CD4-positive, alpha-beta T cell (primary cell): ENCODE results near the gene MBOAT1. TPM values are rescaled to one million over a fixed set of nuclear protein-coding genes. Genes with fewer than 3 reads are reported as not detected.

Source experiments
- ATAC-seq: fragments of 200-7000 bp; cut with Tn5 transposase; one replicate; pipeline ENCODE4 v1.10.0; 2022; ENCODE audit warnings: mild to moderate bottlenecking; ENCODE audit not compliant: poor library complexity
- CTCF ChIA-PET: fragments of 350-600 bp; sonication (Branson Sonifier 250); formaldehyde crosslinking; loops from one replicate; lab custom pipeline; 2021; ENCODE audit warnings: antibody characterized with exemption, inconsistent platforms; lab: Charles Lee
- POLR2A ChIA-PET: fragments of 350-600 bp; sonication (Branson Sonifier 250); formaldehyde crosslinking; loops from one replicate; lab custom pipeline; 2021; ENCODE audit warnings: antibody characterized with exemption, inconsistent platforms; lab: Charles Lee
- DNase-seq, 14 experiments: peaks; one replicate each; pipeline ENCODE4 v3.0.0-alpha.2; 2013 to 2020; ENCODE audit warnings: mixed read lengths in 2 of 14
- H3K27ac ChIP-seq, 2 donors: one replicate each; pipeline versions ENCODE4 v1.5.1 to v1.7.0; 2013; ENCODE audit warnings: low read length in 2 of 2, low read depth in 1 of 2, mild to moderate bottlenecking in 1 of 2
- H3K27me3 ChIP-seq, 2 experiments: 1 replicate in 1 of 2; 2 replicates in 1 of 2; pipeline versions ENCODE4 v1.6.1 to v1.7.0; 2013; ENCODE audit warnings: low read length in 2 of 2, control low read depth in 1 of 2, mild to moderate bottlenecking in 1 of 2, moderate library complexity in 1 of 2; ENCODE audit not compliant: insufficient read depth in 2 of 2, control insufficient read depth in 1 of 2
- H3K36me3 ChIP-seq: one replicate; pipeline ENCODE4 v1.6.1; 2013; ENCODE audit warnings: low read length, control low read depth; ENCODE audit not compliant: insufficient read depth
- H3K4me1 ChIP-seq: one replicate; pipeline ENCODE4 v1.6.1; 2013; ENCODE audit warnings: low read length, control low read depth; ENCODE audit not compliant: insufficient read depth
- H3K4me3 ChIP-seq: one replicate; pipeline ENCODE4 v1.5.1; 2013; ENCODE audit warnings: mild to moderate bottlenecking, low read length, moderate library complexity
- H3K9me3 ChIP-seq, 2 experiments: 1 replicate in 1 of 2; 2 replicates in 1 of 2; pipeline versions ENCODE4 v1.6.1 to v1.7.0; 2013; ENCODE audit warnings: low read length in 2 of 2, mild to moderate bottlenecking in 2 of 2, control low read depth in 1 of 2, moderate library complexity in 1 of 2; ENCODE audit not compliant: control insufficient read depth in 1 of 2, insufficient read depth in 1 of 2
- H3K27ac Mint-ChIP-seq: one replicate; pipeline ENCODE4 v1.8.0; 2020; ENCODE audit warnings: mixed read lengths
- H3K27me3 Mint-ChIP-seq: one replicate; pipeline ENCODE4 v1.8.0; 2021; ENCODE audit warnings: mixed read lengths
- H3K36me3 Mint-ChIP-seq: one replicate; pipeline ENCODE4 v1.8.0; 2021; ENCODE audit warnings: low read depth, mixed read lengths
- H3K4me1 Mint-ChIP-seq: one replicate; pipeline ENCODE4 v1.8.0; 2021; ENCODE audit warnings: low read depth, mixed read lengths
- H3K4me3 Mint-ChIP-seq: one replicate; pipeline ENCODE4 v1.8.0; 2020; ENCODE audit warnings: mild to moderate bottlenecking, mixed read lengths
- H3K9me3 Mint-ChIP-seq: one replicate; pipeline ENCODE4 v1.8.0; 2020; ENCODE audit warnings: mixed read lengths
- intact Hi-C, 2 experiments: fragments of 100-400 bp; cut with DNase I in 1 of 2; cut with micrococcal nuclease in 1 of 2; formaldehyde crosslinking; loops; one replicate each; pipeline versions ENCODE4 v1.15.1 to v1.9.0; 2023 to 2025; cut with DNase I, micrococcal nuclease
- total RNA-seq, 174 experiments: library from RNA in 2 of 174; stranded (reverse) in 2 of 174; gene quantifications; one replicate each; pipeline ENCODE4 v1.2.3 and lab custom pipeline; 2021 to 2026
- TF ChIP-seq, protein P1 (sequence below): fragments of 200-600 bp; IDR thresholded peaks from one replicate; pipeline ENCODE4 v1.8.0; 2022; ENCODE audit warnings: antibody characterized with exemption, mild to moderate bottlenecking

MBOAT1 gene
- total RNA-seq, 2 experiments from 2014 or later, result 17.2 to 18.5 TPM

GRCh38 chr6:20234136-20234535, 21.9 kb upstream of the MBOAT1 start:
- no peaks in the 10 kb centered on the region for H3K27me3 Mint-ChIP-seq
- H3K4me3 Mint-ChIP-seq, result no peak overlapping the region
- ChIA-PET POLR2A (no interaction called here), CTCF (no interaction called here)
- DNase-seq (no peak), ATAC-seq (no peak)
- no peak overlapping the region for H3K4me3 ChIP-seq
- H3K27ac Mint-ChIP-seq, result no peak overlapping the region
- H3K27me3 ChIP-seq, result no peaks in the 10 kb centered on the region
- TF ChIP-seq, protein P1, sequence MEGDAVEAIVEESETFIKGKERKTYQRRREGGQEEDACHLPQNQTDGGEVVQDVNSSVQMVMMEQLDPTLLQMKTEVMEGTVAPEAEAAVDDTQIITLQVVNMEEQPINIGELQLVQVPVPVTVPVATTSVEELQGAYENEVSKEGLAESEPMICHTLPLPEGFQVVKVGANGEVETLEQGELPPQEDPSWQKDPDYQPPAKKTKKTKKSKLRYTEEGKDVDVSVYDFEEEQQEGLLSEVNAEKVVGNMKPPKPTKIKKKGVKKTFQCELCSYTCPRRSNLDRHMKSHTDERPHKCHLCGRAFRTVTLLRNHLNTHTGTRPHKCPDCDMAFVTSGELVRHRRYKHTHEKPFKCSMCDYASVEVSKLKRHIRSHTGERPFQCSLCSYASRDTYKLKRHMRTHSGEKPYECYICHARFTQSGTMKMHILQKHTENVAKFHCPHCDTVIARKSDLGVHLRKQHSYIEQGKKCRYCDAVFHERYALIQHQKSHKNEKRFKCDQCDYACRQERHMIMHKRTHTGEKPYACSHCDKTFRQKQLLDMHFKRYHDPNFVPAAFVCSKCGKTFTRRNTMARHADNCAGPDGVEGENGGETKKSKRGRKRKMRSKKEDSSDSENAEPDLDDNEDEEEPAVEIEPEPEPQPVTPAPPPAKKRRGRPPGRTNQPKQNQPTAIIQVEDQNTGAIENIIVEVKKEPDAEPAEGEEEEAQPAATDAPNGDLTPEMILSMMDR, result no peak
- H3K9me3 ChIP-seq, result no peaks in the 10 kb centered on the region
- H3K4me1 Mint-ChIP-seq, result peaks cover 12% of the 10 kb centered on the region
- intact Hi-C loops, result no loop called here
- H3K27ac ChIP-seq, result no peak overlapping the region
- H3K36me3 ChIP-seq, result no peaks in the 10 kb centered on the region
- no peaks in the 10 kb centered on the region for H3K36me3 Mint-ChIP-seq
- H3K9me3 Mint-ChIP-seq, result no peaks in the 10 kb centered on the region
- peaks cover 13% of the 10 kb centered on the region for H3K4me1 ChIP-seq

- CTCF ChIA-PET, result no interaction called here
- Mint-ChIP-seq H3K27ac (no peak overlapping the region), H3K4me3 (no peak overlapping the region), H3K27me3 (no peaks in the 10 kb centered on the region), H3K36me3 (no peaks in the 10 kb centered on the region), H3K9me3 (no peaks in the 10 kb centered on the region), H3K4me1 (peaks cover 11% of the 10 kb centered on the region)
- intact Hi-C loops, result no loop called here
- Histone ChIP-seq H3K36me3 (no peaks in the 10 kb centered on the region), H3K27ac (no peak overlapping the region), H3K9me3 (no peaks in the 10 kb centered on the region), H3K4me3 (no peak overlapping the region), H3K4me1 (peaks cover 9% of the 10 kb centered on the region), H3K27me3 (no peaks in the 10 kb centered on the region)
- no peak for DNase-seq
- TF ChIP-seq, protein P1, result no peak
- POLR2A ChIA-PET, result no interaction called here
- ATAC-seq, result no peak
These were observed 20.9 kb upstream of the MBOAT1 start for GRCh38 chr6:20233007-20233730.

GRCh38 chr6:20232188-20232587, 19.9 kb upstream of the MBOAT1 start:
- TF ChIP-seq, protein P1, result no peak
- Mint-ChIP-seq H3K4me1 (peaks cover 3% of the 10 kb centered on the region), H3K27ac (no peak overlapping the region), H3K27me3 (no peaks in the 10 kb centered on the region), H3K4me3 (no peak overlapping the region), H3K36me3 (no peaks in the 10 kb centered on the region), H3K9me3 (no peaks in the 10 kb centered on the region)
- H3K9me3 ChIP-seq, result no peaks in the 10 kb centered on the region
- peaks cover 3% of the 10 kb centered on the region for H3K4me1 ChIP-seq
- no peak for DNase-seq
- ChIA-PET CTCF (no interaction called here), POLR2A (no interaction called here)
- H3K4me3 ChIP-seq, result no peak overlapping the region
- no peaks in the 10 kb centered on the region for H3K36me3 ChIP-seq
- ATAC-seq, result no peak
- H3K27me3 ChIP-seq, result no peaks in the 10 kb centered on the region
- intact Hi-C loops, result no loop called here
- H3K27ac ChIP-seq, result no peak overlapping the region
